Measurements from ENCODE around the gene DDO.
"Not testable (repeated sequence)": the region's sequence is repeated elsewhere in the genome, so short reads cannot be mapped to it uniquely, and the experiment has no call there.

The DDO gene, protein sequence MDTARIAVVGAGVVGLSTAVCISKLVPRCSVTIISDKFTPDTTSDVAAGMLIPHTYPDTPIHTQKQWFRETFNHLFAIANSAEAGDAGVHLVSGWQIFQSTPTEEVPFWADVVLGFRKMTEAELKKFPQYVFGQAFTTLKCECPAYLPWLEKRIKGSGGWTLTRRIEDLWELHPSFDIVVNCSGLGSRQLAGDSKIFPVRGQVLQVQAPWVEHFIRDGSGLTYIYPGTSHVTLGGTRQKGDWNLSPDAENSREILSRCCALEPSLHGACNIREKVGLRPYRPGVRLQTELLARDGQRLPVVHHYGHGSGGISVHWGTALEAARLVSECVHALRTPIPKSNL

GRCh38 chr6:110415086-110415916, at the start of gene DDO:
Gene DDO (minus strand): TSS chr6:110415575. CDS start chr6:110413462, 2,113 bp downstream.
- DNase-seq (ENCODE audit: low read depth, low spot score) = no peak
- H3K27ac ChIP-seq = no peak within 1 kb of the TSS

DNA sequence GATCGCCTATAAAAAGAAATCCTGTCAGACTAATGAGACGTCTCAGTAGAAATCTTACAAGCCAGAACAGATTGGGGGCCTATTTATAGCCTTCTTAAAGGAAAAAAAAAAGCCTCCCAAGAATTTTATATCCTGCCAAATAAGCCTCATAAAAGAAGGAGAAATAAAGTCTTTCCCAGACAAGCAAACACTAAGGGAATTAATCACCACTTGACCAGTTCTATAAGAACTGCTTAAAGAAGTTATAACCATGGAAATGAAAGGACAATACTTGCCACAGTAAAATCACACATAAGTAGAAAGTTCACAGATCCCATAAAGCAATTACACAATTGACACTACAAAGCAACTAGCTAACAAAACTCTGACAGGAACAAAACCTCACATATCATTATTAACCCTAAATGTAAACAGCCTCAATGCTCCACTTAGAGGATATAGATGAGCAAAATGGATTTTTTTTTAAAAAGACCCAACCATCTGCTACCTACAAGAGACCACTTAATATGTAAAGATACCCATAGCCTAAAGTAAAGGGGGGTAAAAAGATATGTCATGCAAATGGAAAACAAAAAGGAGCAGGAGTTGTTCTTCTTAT, 47.6 kb upstream of the DDO start:
- DNase-seq (ENCODE audit: low read depth, low spot score) = no peak
- H3K27ac ChIP-seq = no peak overlapping the region

- H3K27ac ChIP-seq = no peak overlapping the region
- DNase-seq (ENCODE audit: low read depth, low spot score) = no peak
These were observed 46.0 kb upstream of the DDO start for GRCh38 chr6:110461376-110461775.

DNA sequence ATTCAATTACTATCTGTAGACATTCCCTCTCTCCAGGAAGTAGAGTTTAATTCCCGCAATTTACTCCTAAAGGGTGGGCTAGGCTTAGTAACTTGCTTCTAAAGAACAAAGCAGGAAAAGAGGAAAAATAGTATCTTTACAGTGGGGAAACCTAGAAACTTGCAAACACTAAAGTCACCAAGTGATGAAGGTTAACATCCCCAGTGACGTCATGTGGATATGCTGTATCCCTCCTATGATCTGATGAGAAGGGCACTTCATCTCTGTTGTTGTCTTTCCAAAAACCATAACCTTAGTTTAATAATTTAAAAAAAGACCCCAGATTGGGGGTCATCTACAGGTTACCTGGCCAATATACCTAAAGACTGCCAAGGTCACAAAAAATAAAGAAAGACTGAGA, 43.8 kb upstream of the DDO start:
- H3K27ac ChIP-seq = no peak overlapping the region
- DNase-seq (ENCODE audit: low read depth, low spot score) = no peak

- DNase-seq (ENCODE audit: low read depth, low spot score) = no peak
- no peak overlapping the region for H3K27ac ChIP-seq
These were observed 43.1 kb upstream of the DDO start for GRCh38 chr6:110458476-110458875.

GRCh38 chr6:110457567-110458175, 42.3 kb upstream of the DDO start:
- not testable (repeated sequence) for H3K27ac ChIP-seq; DNase-seq (ENCODE audit: low read depth, low spot score)

DNA sequence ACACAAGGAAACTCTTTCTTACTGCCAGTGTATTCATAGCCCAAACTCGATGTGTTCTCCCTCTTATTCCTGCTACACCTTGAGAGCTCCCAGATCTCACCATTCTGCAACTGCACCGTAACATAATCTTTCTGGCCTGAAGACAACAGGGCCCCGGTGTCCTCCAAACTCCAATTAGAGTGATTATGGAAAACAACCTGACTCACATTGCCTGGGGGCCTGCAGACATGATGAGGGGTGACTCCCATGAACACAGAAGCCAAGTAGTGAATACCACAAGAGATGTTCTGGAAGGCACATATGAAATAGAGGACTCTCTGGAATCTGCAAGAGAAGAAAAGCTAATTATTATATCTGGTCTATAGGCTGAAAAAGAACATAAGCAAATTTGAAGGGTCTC, 41.3 kb upstream of the DDO start:
- DNase-seq (ENCODE audit: low read depth, low spot score) = no peak
- H3K27ac ChIP-seq = no peak overlapping the region

DNA sequence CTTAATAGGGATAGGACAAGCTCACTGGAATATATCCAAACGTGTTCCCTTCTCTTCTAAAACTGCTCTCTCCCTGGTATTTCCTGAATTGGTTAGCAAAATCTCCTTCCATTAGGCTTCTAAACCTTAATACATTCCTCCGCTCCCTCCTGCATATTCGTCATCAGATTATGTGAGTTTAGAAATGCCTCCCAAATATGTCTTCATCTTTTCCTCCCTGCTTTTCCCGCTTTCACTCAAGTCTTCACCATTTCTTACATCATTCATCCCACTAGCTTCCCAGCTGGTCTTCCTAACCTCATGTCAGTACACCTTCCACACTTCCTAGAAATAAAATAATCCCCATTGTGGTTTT, 34.1 kb upstream of the DDO start:
- H3K27ac ChIP-seq = no peak overlapping the region
- no peak for DNase-seq (ENCODE audit: low read depth, low spot score)

- no peak overlapping the region for H3K27ac ChIP-seq
- no peak for DNase-seq (ENCODE audit: low read depth, low spot score)
These were observed 33.6 kb upstream of the DDO start for GRCh38 chr6:110448846-110449540.

GRCh38 chr6:110447761-110448160, 32.4 kb upstream of the DDO start:
- no peak overlapping the region for H3K27ac ChIP-seq
- peak; percentile 14 for DNase-seq (ENCODE audit: low read depth, low spot score)

DNA sequence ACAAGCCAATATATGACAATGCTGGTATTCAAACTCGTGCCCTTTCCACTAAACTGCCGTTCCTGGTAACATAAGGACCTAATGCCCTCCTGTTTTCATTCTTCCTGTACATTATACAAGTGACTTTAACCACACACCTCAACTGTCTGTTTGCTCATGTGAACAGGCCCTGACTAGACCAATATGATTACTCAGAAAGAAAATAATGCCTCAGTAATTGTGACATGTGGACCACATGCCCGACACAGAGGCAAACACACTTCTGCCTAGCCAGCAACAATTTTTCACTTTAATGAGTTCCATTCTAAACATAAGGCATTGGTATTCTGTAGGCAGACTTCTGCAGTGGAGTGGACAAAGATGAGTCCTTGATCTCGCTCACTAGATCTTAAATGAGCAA, 31.0 kb upstream of the DDO start:
- DNase-seq (ENCODE audit: low read depth, low spot score) = peak; percentile 73
- H3K27ac ChIP-seq = no peak overlapping the region

DNA sequence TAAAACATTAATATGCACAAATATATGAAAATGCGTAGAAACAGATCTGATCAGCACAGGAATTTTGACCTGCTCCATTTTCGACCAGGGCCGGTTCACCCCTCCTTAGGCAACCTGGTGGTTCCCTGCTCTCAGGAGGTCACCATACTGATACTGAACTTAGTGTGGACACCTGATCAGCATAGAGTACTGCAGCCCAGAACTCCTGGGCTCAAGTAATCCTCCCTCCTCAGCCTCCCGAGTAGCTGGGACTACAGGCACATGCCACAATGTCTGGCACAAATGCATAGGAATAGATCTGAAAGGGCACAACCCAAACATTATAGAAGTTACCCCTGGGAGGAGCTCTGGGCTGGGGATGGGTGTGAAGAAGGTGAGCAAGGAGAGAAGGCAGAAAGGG, 24.7 kb upstream of the DDO start:
- no peak overlapping the region for H3K27ac ChIP-seq

DNA sequence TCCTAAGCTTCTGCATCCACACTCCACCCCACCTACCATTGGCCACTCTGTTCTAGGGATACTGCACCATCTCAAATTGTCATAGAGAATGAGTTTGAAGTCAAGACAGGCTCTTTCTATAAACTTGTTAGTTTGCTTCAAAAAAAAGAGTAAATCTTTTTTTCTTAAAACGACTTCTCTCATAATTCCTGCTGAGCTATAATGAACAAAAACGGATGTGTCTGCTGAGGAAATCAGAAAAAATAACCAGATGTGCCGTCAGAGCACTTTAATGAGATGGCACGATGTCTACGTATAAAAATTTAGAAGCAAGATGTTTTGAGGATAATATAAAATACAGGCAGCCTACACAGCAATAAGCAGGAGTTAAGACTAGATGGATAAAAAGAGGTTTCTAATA, 24.0 kb upstream of the DDO start:
- no peak for DNase-seq (ENCODE audit: low read depth, low spot score)
- H3K27ac ChIP-seq = no peak overlapping the region

More for the DNA sequence above, 24.7 kb upstream of the DDO start:
- DNase-seq (ENCODE audit: low read depth, low spot score) = no peak

DNA sequence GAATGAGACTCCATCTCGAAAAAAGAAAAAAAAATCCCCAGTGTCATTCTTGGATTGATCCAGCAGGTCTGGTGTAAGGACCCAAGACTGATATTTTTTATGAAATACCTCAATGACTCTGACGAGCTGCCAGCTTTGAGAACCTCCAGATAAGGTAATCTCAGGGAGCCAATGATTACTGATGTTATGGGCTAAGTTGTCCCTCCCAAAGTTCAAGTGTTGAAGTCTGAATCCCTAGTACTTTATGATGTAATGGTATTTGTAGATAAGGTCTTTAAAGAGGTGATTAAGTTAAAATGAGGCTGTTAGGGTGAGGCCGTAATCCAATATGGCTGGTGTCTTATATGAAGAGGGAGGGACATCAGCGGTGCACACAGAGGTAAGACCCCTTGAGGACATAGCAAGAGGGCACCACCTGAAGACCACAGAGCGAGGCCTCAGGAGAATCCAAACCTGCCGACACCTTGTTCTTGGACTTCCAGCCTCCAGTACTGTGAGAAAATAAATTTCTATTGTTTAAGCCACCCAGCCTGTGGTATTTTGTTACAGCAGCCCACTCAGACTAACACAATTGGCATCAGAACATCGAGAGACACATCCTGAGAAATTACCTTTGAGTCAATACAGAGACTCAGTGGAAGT, 19.7 kb upstream of the DDO start:
- H3K27ac ChIP-seq = no peak overlapping the region
- DNase-seq (ENCODE audit: low read depth, low spot score) = no peak

DNA sequence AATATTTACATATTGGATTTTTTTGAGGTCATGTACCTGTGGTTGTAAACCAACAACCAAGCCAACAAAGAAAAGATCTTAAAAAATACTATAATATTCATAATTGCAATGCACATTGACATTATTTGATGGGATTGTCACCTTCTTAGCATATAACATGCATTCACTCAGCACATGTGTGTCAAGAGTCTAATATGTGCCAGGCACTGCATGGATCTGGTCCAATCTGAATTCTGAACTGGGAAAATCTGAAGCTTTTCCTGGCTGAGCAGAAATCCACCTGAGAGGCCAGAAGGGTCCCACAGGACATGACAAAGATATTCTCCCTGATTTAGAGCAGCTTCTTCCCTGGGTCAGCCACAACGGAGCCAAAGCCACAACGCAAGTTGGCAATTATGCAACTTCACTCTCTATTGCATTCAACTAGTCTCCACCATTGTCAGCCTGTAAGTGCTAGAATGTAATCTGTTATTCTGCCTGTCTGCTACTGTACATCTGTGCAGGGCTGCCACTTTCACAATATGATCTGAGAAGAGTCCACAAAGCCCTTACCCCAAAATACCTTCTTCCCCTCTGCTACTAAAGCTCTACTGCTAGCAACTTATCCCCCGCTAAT, 17.0 kb upstream of the DDO start:
- DNase-seq (ENCODE audit: low read depth, low spot score) = no peak
- H3K27ac ChIP-seq = no peak overlapping the region

GRCh38 chr6:110430741-110431140, 15.4 kb upstream of the DDO start:
- no peak overlapping the region for H3K27ac ChIP-seq
- DNase-seq (ENCODE audit: low read depth, low spot score) = no peak

DNA sequence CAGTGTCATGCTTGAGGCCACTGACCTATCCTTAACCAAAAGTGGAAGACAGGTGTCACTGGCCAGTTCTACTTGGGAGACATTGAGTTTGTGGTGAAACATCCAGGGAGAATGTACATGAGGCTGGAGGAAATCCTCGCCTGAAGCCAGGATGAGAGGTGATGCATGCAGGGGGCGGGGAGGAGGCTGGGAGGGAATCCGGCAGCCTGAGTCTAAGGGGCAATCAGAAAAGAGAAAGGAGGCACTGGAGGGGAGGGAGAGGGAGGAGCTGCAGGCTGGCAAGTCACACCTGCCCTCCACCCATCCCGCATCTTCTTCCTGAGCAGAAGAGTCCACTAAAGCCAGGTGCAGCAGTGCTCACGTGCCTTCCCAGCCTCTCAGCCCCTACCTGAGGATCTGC, 14.9 kb upstream of the DDO start:
- DNase-seq (ENCODE audit: low read depth, low spot score) = no peak
- no peak overlapping the region for H3K27ac ChIP-seq

- DNase-seq (ENCODE audit: low read depth, low spot score) = no peak
- no peak overlapping the region for H3K27ac ChIP-seq
These were observed 12.8 kb upstream of the DDO start for GRCh38 chr6:110428153-110428552.

GRCh38 chr6:110425816-110426215, 10.4 kb upstream of the DDO start:
- H3K27ac ChIP-seq = no peak overlapping the region
- no peak for DNase-seq (ENCODE audit: low read depth, low spot score)

Data from epithelial cell of prostate (primary cell).